ENCODE results near the gene ZBED3. TPM values are rescaled to one million over a fixed set of nuclear protein-coding genes. Genes with fewer than 3 reads are reported as not detected.

ZBED3 gene
- total RNA-seq, 1 donor from 2014 or later: 13.4 TPM

DNA sequence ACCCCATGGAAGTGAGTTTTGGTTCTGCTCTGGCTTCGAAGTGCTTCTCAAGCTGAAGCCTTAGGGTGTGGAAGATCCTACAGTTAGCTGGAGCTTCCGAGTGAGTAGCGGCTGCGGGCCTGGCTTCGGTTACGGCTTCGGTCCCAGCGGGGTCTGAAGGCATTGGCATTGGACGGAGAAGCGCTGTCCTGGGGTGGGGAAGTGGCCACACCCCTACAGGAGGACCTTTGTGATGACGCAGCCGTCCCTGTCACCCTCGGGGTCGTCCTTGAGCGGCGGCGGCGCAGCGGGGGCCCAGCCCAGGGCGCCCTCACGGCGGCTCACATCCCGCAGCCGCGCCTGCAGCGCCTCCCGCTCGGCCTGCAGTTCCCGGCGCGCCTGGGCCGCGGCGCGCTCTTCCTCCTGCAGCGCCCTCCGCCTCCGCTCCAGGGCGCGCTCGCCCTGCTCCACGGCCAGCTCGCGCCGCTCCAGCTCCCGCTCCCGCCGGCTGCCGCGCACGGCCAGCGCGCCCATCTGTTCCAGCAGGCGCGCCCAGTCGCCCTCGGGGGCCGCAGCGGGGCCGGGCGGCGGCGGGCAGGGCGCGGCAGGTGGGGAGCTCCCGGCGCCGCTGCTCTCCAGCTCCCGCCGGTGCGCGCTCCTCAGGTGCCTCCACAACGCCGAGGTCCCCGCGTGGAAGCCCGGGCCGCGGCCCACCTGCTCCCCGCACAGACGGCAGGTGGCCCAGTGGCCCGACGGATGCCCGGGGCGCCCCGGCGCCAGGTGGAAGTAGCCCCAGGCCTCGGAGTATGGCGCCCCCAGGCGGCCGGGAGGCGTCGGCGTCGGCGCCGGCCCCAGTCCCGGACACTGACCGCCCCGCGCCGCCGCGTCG is 9.9 kb downstream of the ZBED3 start:
- intact Hi-C loops (cut with DNase I): no loop called here
- TF ChIP-seq, protein P1, sequence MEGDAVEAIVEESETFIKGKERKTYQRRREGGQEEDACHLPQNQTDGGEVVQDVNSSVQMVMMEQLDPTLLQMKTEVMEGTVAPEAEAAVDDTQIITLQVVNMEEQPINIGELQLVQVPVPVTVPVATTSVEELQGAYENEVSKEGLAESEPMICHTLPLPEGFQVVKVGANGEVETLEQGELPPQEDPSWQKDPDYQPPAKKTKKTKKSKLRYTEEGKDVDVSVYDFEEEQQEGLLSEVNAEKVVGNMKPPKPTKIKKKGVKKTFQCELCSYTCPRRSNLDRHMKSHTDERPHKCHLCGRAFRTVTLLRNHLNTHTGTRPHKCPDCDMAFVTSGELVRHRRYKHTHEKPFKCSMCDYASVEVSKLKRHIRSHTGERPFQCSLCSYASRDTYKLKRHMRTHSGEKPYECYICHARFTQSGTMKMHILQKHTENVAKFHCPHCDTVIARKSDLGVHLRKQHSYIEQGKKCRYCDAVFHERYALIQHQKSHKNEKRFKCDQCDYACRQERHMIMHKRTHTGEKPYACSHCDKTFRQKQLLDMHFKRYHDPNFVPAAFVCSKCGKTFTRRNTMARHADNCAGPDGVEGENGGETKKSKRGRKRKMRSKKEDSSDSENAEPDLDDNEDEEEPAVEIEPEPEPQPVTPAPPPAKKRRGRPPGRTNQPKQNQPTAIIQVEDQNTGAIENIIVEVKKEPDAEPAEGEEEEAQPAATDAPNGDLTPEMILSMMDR (IDR thresholded peaks at IDR 0.05): peak; percentile 67
- ATAC-seq (peak; percentile 87 to 91), DNase-seq (peak; percentile 76)
- peak overlapping the region; percentile 46 for H3K4me3 ChIP-seq
- H3K27ac ChIP-seq: peak overlapping the region; percentile 42
- no peaks in the 10 kb centered on the region for H3K27me3 ChIP-seq (ENCODE audit: low read depth)
- no peaks in the 10 kb centered on the region for H3K9me3 ChIP-seq
- H3K36me3 ChIP-seq: no peaks in the 10 kb centered on the region
- H3K4me1 ChIP-seq: peaks cover 5% of the 10 kb centered on the region

GRCh38 chr5:77074745-77075144 is 12.3 kb downstream of the ZBED3 start:
- Histone ChIP-seq H3K4me1 (peaks cover 5% of the 10 kb centered on the region), H3K9me3 (no peaks in the 10 kb centered on the region), H3K36me3 (peaks cover 7% of the 10 kb centered on the region), H3K4me3 (no peak overlapping the region), H3K27ac (no peak overlapping the region), H3K27me3 (ENCODE audit: low read depth) (no peaks in the 10 kb centered on the region)
- DNase-seq (no peak), ATAC-seq (no peak)
- intact Hi-C loops (cut with DNase I): no loop called here
- TF ChIP-seq, protein P1 (IDR thresholded peaks at IDR 0.05): no peak

- TF ChIP-seq, protein P1 (IDR thresholded peaks at IDR 0.05): no peak
- peaks cover 5% of the 10 kb centered on the region for H3K4me1 ChIP-seq
- intact Hi-C loops (cut with DNase I): no loop called here
- no peaks in the 10 kb centered on the region for H3K9me3 ChIP-seq
- H3K27me3 ChIP-seq (ENCODE audit: low read depth): no peaks in the 10 kb centered on the region
- H3K36me3 ChIP-seq: peaks cover 7% of the 10 kb centered on the region
- no peak overlapping the region for H3K27ac ChIP-seq
- ATAC-seq (no peak), DNase-seq (no peak)
- H3K4me3 ChIP-seq: no peak overlapping the region
These were observed 13.4 kb downstream of the ZBED3 start for GRCh38 chr5:77073667-77074066.

GRCh38 chr5:77066823-77067442 is 20.2 kb downstream of the ZBED3 start:
- no peaks in the 10 kb centered on the region for H3K27me3 ChIP-seq (ENCODE audit: low read depth)
- intact Hi-C loops (cut with DNase I): no loop called here
- H3K36me3 ChIP-seq: peaks cover 34% of the 10 kb centered on the region
- no peaks in the 10 kb centered on the region for H3K4me1 ChIP-seq
- no peak overlapping the region for H3K4me3 ChIP-seq
- no peak overlapping the region for H3K27ac ChIP-seq
- no peak for DNase-seq
- TF ChIP-seq, protein P1 (IDR thresholded peaks at IDR 0.05): no peak
- no peaks in the 10 kb centered on the region for H3K9me3 ChIP-seq
- no peak for ATAC-seq

DNA sequence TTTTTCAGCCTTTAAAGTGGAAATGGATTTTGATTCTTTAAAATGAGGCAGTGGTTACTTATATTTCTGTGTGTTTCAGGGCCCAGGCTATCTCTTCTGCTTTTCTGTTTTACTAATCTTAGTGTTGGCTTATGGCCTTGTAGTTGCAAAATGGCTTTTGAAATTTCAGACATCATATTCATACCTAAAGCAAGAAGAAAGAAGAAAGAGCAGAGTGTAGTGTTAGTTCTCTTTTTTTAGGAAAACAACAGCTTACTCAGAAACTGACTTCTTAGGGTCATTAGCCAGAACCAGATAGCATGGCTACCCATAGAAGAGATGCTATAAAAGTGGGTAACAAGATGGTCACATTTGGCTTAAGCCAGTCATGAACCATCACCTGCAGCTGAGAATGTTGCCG is 20.9 kb downstream of the ZBED3 start:
- Histone ChIP-seq H3K27ac (no peak overlapping the region), H3K4me1 (no peaks in the 10 kb centered on the region), H3K36me3 (peaks cover 41% of the 10 kb centered on the region), H3K27me3 (ENCODE audit: low read depth) (no peaks in the 10 kb centered on the region), H3K4me3 (no peak overlapping the region), H3K9me3 (no peaks in the 10 kb centered on the region)
- DNase-seq (no peak), ATAC-seq (peak; percentile 27 to 45)
- TF ChIP-seq, protein P1 (IDR thresholded peaks at IDR 0.05): no peak
- intact Hi-C loops (cut with DNase I): no loop called here

Data from lower lobe of right lung (tissue), 2 donors.